GM18517 (cell line): Measurements from ENCODE around the gene NHLH1.

Source experiments
- ATAC-seq: cut with Tn5 transposase; IDR thresholded peaks from one replicate; pipeline ENCODE4 v1.9.1; 2021; ENCODE audit warnings: mild to moderate bottlenecking, moderate library complexity; ENCODE audit not compliant: unreplicated experiment

Gene NHLH1

DNA sequence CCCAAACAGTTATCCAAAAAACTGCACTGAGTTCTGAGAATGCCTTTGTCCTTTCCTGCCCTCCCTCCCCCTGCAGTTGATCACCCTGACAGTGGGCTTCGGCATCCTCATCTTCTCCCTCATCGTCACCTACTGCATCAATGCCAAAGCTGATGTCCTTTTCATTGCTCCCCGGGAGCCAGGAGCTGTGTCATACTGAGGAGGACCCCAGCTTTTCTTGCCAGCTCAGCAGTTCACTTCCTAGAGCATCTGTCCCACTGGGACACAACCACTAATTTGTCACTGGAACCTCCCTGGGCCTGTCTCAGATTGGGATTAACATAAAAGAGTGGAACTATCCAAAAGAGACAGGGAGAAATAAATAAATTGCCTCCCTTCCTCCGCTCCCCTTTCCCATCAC, 8.8 kb upstream of the NHLH1 start:
- no peak for ATAC-seq

DNA sequence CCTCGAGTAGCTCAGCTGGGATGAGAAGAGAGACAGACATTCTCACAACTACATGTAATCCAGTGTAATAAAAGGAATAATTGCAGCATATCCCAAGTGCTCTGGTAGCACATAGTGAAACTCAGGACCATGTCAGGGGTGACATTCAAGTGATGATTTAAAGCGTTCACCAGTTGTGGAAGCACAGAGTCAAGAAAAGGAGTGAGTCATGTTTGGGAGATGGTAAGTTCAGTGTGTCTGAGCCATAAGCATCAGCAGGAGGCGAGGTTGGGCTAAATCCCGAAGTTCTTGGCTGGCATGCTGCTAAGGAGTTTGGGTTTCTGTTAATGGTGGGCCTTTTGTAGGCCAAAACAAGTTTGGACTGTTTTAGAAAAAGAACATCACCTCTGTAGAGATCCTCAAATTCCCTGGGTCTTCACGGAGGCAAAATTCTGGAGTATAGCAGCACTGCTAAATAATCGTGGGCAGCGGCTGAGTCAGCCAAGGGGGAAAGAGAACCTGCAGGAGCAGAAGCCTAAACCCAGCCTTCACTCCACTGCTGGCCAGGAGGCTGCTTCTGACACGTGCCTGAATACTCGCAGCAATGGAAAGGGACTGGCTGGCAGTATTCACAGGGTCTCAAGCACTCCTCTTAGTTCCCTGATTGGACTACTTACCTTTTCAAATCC, 7.2 kb upstream of the NHLH1 start:
- ATAC-seq, result no peak

DNA sequence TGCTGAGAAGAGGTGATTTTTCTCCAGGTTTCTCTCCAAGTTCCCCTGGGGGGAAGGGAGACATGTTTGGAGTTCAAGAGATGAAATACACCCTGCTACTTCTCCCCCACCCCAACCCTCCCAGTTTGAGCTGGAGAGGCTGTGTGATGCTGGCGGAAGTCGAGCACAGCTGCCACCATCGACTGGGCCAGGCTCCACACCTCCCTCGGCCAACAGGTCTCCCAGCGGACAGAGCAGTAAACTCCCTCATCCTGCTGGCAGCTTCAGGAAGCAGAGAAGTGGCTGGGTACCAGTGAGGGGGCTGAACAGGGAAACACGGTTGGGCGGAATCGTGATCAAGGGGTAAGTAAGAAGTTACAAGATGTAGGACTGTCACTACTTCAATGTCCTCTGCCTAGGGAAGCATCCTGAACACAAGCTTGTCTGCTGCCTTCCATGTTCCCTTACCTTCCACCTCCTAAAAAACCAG, 6.6 kb upstream of the NHLH1 start:
- ATAC-seq, result no peak

DNA sequence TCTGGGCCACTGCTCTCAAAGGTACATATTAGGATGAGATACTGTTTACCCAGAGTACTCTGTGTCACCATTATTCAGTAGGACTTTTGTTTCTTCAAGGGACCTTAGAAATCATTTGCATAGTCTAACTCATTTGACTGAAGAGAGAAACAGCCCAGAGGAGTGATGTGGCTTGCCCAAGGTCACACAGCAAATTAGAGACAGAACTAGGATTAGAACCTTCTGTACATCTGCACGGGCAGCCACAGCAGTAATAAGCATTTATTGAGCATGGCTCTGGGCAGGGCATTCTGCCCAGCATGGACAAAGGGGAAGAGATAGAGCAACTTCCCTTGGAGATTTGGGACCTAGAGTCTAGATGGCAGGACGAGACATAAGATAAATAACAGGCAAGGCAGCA, 5.7 kb upstream of the NHLH1 start:
- no peak for ATAC-seq

DNA sequence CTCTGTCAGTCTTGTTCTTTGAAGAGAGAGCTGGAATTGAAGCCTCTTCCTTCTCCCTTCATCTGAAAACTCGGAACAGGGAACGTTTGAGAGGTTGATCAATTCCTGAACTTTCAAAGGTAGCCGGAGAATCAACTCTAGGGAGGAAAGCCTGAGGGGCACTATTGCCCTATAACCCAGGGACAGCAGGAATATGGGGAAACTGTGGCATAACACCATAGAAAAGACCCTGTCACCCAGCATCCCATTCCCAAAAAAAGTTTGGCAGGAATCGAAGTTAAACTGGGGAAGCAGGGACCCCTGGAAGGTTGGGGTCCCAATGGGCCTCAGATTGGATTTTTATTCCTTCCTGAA, 5.1 kb upstream of the NHLH1 start:
- ATAC-seq, result no peak

DNA sequence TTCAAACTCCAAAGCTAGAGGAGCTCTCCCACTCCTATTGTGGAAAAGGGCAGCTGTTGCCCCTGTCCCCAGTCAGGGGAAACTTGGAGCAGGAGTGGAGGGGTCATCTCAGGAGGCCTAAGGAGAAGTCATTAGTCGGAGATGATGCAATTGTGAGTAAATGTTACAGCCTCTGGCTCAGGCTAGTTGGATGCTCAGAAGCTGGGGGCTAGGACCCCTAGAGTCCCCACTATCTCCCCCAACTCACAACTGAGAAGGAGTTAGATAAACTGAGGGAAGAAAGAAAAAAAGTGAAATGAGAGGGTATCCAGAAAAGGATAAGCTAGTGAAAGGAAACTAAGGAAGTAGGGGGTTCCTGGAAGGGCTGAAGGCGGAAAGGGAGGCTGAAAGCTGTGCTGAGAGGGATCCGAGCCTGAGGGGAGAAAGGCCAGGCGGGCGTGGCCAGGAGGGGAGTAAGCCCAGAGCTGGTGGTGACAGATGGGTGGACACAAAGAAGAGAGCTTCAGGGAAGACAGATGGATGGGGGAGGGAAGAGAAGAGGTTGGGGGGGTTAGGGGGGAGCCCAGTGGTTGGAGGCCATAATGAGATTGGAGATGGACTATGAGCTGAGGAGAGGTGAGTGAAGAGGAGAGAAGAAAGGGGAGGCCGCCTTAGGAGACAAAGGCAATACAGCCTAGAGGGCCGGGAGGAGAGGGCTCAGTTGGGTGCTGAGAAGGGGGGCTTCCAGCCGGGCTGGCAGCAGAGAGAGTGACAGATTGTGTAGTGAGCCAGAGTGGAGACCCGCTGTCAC, 4.5 kb upstream of the NHLH1 start:
- ATAC-seq, result no peak

DNA sequence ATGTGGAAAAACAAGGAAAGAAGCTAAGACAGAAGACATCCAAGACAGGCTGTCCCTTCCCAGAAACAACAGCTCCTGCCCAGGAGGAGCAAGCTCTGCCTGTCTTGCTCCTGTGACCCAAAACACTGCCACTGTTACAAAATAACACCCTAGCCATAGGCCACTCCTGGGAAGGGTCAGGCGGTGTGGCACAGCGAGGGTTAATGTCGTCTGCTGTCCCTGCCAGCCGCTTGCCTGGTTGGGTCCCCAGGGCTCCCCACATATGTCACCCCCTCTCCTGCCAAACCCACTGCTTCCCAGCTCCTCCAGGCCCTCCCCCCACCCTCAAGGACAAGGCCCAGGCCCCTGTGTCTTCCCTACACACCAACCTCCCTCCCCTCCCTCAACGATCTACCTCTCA, 3.9 kb upstream of the NHLH1 start:
- ATAC-seq, result no peak

DNA sequence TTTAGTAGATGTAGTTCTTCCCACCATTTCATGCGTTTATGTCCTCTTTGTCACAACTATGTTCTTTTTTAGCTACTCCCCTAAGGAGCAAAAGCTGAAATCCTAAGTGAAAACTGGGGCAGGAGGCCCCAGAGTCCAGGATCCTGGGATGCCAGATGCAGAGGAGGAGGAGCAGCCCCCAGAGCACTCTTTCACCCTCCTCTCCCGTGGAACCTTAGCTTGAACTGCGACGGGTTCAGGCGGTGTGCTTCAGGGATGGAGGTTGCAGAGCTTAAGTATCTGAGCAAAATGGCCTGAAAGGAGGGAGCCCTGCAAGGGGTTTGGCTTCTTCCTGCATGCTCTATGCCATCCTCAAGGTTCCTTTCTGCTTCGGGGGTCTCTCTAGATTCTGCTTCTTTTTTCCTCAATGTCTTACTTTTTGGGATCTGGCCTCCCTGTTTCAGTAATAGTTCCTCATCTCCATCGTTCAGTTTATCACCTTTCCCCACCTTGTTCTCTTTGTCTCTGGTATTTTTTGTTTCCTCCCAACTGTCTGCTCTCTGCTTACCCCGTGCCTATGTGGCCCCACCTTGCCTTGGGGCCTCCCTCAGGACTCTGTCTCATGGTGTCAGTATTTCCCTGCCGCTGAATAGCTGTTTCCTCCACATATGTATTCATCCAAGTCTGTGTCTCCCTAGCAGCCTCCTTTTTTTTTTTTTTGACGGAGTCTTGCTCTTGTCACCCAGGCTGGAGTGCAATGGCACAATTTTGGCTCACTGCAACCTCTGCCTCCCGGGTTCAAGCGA, 2.7 kb upstream of the NHLH1 start:
- no peak for ATAC-seq

DNA sequence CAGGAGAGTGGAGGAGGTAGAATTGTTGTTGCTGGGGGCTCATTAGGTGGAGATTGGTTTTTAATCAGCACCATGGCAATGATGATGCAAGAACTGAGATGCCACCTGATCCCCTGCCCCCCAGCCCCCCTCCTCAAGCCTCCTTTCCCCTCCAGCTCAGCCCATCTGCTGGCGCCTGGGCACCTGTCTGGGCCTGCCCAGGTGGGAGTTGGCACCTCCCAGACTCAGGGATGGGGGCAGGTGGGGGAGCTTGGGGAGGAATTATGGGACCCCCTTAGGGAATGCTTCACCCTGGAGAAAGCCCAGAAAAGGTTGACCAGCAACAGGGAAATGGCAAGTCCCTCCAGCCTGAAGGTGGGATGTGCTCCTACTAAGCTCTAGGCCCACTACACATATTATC, 1.5 kb upstream of the NHLH1 start:
- no peak for ATAC-seq

DNA sequence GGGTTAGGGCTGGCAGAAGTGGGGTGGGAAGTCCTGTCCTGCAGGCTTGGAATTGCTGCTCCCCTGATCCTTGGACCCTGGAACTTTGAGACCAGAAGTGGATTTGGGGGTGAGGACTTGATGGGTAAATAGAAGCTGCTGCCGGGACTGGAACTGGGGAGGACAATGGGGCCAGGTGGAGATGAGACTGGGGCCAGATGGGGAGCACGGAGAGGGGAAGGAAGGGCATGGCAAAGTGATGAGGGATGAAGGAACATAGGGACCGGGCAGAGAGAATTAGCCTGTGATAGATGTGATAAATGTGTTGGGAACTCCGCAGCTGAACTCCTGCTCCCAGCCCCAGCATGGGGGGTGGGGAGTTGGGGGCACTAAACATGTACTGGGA, 637 bp downstream of the NHLH1 start:
- ATAC-seq, result no peak

DNA sequence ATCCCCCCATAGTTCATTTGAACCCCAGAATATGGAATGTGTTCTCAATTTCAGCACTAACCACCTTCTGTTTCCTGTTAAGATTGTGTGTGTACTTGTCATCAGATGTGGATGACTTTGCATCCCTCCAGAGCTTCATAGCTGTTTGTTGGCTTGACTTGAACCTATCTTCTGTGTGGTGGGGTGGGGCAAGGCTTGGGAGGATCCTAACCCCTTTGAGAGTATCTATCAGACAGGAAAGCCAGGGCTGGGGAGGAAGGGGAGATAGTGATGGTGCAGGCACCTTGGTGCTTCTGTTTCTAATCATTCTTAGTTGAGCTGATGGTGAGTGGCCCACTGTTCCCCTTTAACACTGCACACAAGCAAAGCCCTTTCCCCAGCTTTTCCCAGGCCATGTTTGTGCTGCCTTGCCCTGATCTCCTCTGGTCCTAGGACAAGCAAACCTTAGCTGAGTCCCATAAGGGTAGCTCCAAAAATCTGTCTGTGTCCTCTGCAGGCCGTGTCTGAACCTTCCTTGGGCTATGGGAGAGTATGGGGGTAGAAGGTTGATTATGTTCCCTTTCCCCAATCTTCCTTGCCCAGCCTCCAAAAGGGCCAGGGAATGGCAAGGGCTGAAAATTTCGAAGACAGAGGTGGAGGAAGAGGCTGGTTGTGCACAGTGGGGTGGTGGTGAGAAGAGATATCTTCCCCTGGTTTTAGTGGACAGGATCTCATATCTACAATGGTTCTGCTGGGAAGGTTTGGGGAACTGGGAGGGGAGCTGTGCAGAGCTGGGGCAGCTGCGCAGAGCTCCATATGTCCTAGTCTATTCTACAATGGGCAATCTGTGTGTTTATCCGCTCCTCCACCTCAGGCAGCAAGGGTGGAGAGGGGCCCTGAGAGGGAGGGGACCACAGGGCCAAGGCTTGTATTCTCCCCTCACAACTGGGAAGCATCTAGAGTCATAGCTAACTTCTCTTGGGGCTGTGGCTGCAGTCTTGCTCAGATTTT, 1.4 kb downstream of the NHLH1 start:
- ATAC-seq, result no peak

DNA sequence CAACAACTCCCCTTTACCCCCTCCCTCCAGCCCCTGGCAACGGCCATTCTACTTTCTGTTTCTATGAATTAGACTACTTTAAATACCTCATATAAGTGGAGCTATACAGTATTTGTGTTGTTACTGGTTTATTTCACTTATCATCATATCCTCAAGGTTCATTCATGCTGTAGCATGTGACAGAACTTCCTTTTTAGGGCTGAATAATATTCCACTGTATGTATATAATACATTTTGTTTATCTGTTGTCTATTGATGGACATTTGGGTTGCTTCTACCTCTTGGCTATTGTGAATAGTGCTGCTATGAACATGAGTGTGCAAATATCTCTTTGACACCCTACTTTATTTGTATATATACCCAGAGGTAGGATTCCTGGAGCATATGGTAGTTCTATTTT, 2.2 kb downstream of the NHLH1 start:
- no peak for ATAC-seq

DNA sequence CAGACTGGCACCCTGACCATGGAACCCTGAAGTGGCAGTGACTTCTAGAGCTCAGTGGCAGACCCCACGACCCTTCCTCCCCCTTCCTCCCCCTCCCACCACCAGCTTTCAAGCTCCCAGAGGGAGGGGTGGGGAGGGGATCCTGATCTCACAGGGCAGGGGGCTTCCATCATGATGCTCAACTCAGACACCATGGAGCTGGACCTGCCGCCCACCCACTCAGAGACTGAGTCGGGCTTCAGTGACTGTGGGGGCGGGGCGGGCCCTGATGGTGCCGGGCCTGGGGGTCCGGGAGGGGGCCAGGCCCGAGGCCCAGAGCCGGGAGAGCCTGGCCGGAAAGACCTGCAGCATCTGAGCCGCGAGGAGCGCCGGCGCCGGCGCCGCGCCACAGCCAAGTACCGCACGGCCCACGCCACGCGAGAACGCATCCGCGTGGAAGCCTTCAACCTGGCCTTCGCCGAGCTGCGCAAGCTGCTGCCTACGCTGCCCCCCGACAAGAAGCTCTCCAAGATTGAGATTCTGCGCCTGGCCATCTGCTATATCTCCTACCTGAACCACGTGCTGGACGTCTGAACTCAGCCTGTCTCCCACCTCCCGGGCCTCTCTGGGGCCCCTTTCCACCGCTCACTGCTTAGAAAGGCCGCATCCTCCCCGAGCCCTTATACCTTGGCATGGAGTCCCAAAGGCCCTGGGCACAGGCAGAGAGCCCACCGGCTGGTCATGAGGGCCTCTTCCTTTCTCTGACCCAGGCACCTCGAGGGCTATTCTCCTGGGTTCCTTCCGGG, 3.9 kb downstream of the NHLH1 start:
- ATAC-seq, result no peak

DNA sequence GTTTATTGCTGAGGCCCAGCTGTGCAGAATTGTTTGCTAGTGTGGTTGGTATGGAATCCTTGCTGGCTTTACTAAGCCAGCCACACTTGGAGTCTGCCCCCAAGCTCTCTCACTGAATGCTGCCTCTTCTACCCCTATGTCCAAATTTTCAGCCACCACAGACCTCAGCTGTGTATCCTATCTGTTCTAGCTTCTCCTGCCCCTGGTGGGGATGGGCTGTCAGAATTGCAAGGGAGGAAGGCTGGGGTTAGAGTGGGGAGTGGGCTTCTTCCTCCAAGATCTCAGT, 4.4 kb downstream of the NHLH1 start:
- ATAC-seq, result no peak

DNA sequence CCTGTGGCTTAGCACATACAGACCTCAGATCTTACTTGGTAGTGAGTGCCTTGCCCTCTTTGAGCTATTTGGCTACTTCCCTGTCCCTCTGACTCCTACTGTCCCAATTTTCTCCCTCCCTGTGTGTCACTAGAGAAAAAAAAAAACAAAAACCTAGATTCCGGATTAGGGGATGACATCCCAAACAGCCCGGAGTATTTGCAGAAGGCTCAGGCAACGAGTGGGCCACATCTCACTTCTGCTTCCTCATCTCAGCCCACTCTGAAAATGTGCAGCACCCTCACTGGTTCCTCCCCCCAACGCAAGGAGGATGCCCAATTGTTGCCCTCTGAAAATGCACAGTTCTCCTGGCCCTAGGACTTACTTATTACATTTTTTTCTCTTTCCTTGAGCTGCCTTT, 4.9 kb downstream of the NHLH1 start:
- no peak for ATAC-seq

DNA sequence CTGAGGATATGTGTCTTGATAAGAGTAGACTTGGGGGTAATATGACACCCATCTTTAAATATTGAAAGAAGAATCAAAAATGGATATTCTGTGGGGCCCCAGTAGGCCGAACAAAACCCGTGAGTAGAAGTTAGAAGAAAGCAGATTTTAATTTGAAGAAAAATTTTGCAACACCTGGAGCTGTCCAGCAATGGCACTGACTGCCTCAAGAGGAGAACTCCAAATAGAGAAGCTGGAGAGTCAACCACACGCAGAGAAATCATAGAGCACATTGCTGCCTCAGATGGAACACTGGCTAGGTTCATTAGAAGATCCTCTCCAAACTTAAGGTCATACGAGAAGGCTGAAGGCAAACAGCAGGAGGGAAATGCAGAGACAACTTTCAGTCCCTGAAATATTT, 6.8 kb downstream of the NHLH1 start:
- ATAC-seq, result no peak

DNA sequence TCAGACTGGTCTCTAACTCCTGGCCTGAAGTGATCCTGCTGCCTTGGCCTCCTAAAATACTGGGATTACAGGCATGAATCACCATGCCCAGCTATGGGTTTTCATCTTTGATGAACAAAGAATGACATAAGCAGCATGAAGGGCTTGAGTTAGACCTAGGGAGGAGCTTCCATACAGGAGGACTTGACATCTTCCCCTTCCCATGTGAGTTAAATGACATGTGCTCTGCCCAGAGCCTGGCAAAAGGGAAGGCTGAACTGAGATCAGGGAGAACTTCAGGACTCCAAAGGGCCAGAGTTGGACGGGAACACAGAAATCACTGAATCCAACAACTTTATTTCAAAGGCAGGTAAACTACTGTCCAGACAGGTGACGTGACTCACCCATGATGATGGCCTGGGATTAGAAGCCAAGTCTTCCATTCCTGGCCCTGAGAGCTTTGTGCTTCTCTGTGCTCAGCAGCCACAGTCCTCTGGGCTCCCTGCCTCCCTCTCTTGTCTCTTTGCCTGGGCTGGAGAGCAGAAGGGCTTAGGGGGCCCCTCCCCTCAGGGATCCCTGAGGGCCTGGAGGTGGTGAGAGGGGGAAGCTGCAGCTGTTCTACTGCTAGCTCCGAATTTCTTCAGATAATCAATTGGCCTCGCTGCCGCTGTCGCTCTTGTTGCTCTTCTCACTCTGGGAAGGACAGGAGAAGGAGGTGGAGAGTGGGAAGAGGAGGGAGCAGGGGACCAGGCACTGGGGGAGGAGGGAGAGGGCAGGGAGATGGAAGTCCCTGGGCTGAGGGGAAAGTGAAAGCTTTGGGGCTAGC, 7.6 kb downstream of the NHLH1 start:
- no peak for ATAC-seq

DNA sequence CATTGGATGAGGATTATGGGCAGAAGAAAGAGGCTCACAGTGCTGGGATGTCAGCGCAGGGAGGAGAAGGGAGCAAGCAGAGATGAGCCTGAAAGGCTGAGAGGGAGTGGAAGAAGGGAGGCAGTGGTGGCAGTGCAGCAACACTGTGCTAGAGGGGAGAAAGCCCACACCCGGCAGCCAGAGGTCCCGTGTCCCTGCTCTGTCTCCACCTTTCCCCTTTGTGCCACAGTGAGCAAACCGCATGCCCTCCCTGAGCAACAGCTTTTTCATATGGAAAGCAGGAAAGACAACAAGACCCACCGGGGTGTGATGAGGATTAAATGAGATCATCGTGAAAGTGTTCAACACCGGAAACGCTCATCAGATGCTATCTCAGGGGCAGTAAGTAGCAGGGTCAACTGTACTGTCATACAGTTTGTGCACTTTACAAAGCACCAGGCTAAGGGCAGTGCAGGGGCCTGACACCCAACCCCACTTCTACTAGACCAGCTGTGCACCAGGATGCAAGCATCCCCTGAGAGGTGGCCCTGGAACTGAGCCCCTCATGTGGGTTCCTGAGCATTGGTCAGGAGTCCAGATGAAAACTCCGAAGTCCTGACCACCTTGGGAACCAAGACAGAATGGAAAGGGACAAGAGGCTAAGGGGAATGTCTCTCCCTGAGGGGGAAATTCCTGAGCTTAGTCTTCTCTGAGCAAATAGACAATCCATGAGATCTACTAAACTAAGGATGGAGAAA, 9.1 kb downstream of the NHLH1 start:
- no peak for ATAC-seq
